ENCODE data around the gene GSC2.

Gene GSC2

DNA sequence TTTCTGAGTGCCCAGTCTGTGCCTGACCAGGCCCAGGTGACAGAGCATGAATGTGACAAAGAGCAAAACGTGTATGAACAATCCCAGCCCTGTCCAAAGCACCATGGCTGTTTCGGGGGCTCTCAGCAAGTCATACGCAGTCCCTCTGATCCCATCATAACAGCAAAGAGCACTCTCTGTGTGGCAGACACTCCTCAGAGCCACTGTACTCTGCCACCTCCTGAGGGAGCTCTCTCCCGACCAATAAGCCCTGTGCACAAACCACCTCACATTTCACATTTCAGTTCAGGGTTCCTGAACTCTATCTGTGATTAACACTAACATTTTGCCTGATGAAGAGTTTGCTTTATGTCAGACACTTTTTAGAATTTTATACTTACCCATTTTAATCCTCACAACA lies 34.5 kb downstream of the GSC2 start:
- no peak for DNase-seq

DNA sequence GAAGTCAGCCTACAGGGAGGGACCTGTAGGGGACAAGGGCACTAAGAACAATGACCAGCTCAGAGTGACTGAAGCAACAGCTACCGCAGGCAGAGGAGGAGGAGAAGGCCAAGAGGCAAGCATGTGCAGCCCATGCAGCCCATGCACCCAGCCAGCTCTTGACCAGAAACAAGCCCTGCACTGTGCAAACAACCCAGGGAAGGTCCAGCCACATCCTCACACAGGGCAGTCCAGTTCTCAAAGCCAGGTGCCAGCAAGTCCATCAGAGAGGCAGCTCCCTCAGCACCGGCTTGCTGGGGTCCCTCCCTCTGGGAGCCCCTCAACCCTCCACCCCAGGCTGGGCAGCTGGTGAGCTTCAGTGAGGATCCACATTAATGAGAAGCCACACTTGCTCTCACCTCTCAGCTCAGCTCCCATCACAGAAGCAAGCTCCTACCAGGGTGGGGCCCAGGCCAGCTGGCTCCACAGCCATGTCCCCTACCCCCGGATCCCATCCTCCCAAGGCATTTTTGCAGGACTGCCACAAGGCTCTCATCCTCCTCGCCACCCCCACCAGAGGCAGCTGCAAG lies 35.0 kb downstream of the GSC2 start:
- no peak for DNase-seq

DNA sequence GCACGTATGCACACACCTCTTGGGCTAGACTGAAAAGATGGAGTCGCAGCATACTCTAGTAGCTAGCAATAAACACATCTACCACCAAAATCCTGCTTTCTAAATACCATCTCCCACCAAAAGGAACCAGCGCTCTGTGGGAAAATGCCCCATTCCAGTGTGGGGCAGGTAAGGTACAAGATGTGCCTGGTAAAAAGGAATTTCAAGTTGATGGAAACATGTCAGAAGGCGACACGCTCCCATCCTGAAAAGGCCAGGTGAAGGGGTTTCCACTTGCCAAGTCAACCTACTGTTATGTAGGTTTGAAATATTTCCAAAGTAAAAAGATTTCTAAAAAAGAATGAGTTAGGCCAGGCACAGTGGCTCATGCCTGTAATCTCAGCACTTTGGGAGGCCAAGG lies 36.7 kb downstream of the GSC2 start:
- DNase-seq: no peak

DNA sequence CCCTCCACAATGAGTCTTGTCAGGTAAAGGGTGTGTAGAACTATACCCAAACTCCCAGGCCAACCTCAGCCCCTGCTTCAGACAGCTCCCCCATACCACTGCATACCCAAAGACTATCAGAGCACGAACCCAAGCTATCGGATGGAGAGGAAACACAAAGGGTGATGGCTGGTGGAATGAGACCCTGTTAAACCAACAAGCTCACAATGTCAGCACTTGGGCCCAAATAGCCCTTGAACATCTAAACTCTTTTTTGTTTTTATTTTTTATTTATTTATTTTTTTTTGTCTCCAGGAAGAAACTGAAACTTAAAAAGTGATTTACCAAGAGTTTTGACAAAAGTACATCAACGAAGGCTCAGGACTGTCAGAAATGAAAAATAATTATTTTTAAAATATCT lies 38.5 kb downstream of the GSC2 start:
- no peak for DNase-seq

DNA sequence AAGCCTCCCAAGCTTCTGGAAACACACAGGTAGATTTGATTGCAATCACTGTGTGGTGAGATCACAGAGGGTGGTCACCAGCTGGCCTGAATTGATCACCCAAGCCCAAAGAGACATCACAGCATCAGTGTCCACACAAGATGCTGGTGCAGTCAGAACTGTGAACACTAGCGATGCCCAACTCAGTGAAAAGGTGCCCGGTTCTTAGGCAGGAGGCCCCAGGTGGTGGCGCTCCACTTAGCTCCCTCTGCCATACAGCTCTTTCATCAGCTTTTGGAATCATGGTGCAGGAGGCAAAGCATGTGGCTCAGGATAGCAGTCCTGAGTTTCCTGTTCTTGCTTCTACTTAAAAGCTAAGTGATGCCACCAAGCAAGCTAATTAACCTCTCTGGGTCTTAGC lies 39.0 kb downstream of the GSC2 start:
- no peak for DNase-seq

GRCh38 chr22:19110646-19111045 lies 39.4 kb downstream of the GSC2 start:
- DNase-seq: peak in 1 of 2 donors; percentile 12

DNA sequence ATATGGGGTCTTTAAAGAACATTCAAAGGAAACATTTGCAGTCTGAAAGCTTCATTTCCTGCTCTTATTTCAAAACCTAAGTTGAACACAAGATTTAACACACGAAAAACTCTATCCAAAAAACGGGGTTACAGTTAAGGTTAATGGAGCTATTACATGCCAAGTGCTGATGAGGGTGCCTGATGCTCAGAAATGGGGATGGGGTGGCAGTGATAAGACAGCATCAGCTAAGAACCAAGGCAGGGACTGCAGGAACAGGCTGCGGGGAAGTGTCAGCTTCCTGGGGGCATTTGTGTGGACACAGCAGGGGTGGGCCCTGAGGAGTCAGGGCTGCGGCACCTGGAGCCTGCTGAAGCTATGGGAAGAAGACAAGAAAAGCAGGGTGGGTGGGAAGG lies 40.0 kb downstream of the GSC2 start:
- DNase-seq: no peak

GRCh38 chr22:19109198-19110063 lies 40.7 kb downstream of the GSC2 start:
- DNase-seq: peak; percentile 11 to 97

DNA sequence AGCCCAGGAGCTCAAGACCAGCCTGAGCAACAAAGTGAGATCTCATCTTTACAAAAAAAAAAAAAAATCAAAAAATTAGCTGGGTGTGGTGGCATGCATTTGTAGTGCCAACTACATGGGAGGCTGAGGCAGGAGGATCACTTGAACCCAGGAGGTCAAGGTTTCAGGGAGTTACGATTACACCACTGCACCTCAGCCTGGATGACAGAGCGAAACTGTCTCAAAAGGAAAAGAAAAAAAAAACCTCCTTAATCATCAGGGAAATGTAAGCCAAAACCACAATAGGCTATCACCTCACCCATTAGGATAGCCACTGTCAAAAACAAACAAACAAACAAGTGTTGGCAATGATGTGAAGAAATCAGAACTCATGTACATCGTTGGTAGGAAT lies 41.3 kb downstream of the GSC2 start:
- DNase-seq: no peak

- no peak for DNase-seq
Observed at GRCh38 chr22:19107730-19108074, 42.4 kb downstream of the GSC2 start.

DNA sequence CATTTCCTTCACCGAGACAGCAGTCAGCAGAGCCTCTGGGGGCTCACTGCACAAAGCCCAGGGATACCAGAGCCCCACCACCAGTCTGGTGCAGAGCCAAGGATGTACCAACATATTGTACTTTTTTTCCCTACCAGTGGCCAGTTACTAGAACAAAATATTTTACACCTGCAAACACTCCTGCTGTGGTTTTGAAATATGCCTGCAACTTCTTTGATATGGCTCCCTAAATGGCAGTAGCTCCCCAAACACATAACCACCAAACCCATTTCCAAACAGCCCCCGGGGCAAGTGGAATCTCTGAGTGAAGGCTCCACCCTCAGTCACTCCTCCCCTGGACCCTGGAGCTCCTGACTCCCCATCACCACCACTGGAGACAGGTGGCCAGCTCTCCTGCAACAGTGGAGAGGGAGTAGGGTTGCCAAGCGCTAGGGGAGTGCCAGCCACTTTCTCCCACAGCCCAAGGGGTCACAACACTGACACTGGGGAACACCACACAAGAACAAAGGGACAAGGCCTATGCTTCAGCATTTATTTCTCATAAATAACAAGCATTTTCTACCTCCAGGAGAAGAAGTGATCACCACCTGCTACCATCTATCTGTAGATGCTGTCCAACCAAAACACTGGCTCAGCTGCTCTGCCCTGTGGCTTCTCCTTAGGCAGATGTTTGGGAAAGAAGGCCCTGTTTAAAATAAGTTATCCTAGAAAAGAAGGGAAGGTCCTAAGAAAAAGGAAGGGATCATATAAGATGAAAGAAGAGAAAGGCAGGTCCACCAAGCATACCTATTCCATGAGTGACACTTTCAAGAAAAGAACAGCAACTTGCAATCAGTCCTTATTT lies 43.0 kb downstream of the GSC2 start:
- no peak for DNase-seq

- no peak for DNase-seq
Observed at GRCh38 chr22:19105867-19106802, 44.0 kb downstream of the GSC2 start.

GRCh38 chr22:19105456-19105855 lies 44.6 kb downstream of the GSC2 start:
- DNase-seq: no peak

- no peak for DNase-seq
Observed at GRCh38 chr22:19103880-19104821, 45.9 kb downstream of the GSC2 start.

DNA sequence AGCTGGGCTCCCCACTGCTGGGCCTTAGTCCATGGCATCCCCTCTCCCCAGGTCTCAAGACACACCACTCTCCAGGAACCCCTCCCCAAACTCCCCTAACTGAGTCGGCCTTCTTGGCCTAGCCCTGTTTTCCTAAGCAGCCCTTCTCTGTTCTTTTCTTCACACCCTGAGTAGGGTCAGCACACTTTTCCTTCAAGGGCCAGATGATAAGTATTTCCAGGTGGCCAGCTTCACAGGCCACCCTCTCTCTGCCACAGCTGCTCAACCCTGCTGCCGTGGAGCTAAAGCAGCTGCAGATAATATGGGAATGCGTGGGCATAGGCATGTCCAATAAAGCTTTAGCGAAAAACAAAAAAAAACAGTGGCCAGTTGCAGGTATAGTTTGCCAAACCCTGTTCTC lies 51.9 kb downstream of the GSC2 start:
- no peak for DNase-seq

GRCh38 chr22:19097518-19097917 lies 52.6 kb downstream of the GSC2 start:
- DNase-seq: no peak

Measured in bone marrow (tissue), 2 donors.